ENCODE results near the gene PHC2. TPM values are rescaled to one million over a fixed set of nuclear protein-coding genes. Genes with fewer than 3 reads are reported as not detected.

PHC2 gene
- total RNA-seq, 1 donor, result 75.6 TPM

DNA sequence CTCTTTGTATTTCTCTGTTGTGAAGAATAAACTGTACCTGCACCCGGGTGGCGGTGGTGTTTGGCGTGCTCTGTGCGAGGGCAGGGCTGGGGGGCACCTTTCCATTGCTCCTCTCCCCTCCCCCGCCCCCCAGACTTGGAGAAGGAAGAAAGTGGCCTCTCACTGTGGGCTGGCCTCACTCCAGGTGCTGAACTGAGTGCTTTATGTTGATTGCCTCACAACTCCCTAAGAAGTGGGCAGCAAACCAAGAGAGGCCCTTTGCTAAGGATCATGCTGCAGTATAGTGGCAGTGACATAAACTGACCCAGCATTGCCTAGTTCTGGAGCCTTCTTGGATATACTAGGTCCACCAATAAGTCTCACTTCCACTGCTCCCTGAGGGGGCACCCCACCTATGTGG is 130.2 kb downstream of the PHC2 start:
- no peak for TF ChIP-seq CTCF (IDR thresholded peaks at IDR 0.05; ENCODE audit: insufficient read depth, low read depth, low read length)
- H3K4me3 ChIP-seq (ENCODE audit: low read depth, low read length), result no peak overlapping the region
- peak; percentile 86 for DNase-seq (ENCODE audit: low read depth)

DNA sequence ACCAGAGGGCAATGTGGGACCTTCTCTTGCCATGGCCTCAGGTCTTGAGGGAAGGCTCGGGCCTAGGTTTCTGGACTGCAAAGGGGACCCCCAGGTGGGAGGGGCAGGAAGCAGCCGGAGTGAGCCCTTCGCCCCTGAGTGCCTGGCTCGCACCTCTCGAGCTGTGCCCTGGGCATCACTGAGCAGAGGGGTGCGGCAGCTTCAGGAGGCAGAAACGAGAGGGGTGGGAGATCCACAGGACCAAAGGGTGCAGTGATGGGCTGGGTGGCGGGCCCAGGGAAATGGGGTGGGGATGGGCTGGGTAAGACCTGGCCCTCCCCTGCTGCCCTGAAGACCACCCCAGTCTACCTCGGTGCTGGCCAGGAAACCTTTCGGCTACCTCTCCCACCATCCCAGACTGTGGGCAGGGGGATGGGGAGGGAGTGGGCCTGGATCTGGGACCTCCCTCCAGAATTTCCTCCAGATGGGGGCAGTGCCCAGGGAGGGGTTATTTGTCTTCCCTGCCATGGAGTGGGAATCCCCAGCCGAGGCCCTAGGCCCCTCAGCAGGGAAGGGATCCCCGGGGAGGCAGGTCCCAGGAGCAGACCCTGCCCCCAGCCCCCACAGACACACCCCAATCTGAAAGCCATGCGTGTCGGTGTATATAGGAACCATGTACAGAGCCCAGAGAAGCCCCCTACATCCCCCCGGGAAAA is 131.3 kb downstream of the PHC2 start:
- no peak for TF ChIP-seq CTCF (IDR thresholded peaks at IDR 0.05; ENCODE audit: insufficient read depth, low read depth, low read length)
- DNase-seq (ENCODE audit: low read depth), result no peak
- no peak overlapping the region for H3K4me3 ChIP-seq (ENCODE audit: low read depth, low read length)

DNA sequence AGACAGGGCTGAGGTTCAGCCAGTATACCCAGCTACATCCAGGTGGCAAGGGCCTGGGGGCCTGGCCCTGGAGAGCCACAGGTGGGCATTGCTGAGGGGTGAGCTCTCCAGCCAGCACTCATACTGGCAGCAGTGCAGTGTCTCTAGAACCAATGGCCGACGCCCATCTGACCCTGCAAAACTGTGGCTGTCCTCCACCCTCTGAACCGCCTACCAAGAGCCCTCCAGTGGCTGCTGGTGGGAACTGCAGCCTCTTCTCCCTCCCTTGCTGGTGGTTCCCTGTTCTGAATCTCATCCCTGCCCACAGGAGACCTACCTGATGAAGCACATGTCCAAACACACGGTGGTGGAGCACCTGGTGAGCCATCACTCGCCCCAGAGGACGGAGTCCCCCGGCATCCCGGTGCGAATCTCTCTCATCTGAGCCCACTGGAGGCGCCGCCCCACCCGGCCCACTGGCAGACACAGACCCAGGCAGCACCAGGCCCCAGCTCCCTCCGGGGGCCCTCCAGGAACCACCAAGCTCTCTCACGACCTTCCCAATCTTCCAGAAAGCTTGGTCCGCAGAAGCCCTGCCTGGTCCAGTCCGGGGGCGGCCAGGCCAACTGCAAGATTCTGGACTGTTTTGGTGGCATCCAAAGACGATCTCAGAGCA is 132.1 kb downstream of the PHC2 start:
- DNase-seq (ENCODE audit: low read depth), result peak; percentile 58
- TF ChIP-seq CTCF (IDR thresholded peaks at IDR 0.05; ENCODE audit: insufficient read depth, low read depth, low read length), result peak; percentile 95

GRCh38 chr1:33297911-33298622 is 132.8 kb downstream of the PHC2 start:
- H3K4me3 ChIP-seq (ENCODE audit: low read depth, low read length), result no peak overlapping the region
- no peak for TF ChIP-seq CTCF (IDR thresholded peaks at IDR 0.05; ENCODE audit: insufficient read depth, low read depth, low read length)
- no peak for DNase-seq (ENCODE audit: low read depth)

More for the DNA sequence above, 132.1 kb downstream of the PHC2 start:
- no peak overlapping the region for H3K4me3 ChIP-seq (ENCODE audit: low read depth, low read length)

DNA sequence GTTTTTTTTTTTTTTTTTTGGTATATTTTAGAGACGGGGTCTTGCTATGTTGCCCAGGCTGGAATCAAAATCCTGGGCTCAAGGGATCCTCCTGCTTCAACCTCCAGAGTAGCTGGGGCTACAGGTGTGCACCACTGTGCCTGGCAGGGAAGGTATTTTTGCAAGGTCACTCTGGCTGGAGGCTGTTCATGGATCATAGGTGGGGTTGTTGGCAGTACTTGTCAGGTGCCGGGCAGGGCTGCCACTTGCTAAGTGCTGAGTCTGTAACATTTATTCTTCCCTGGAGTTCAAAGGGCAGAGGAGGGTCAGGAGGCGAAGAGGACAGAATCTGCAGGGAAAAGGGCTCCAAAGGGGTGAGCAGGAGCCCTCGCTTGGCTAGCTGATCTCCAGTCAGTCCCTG is 134.1 kb downstream of the PHC2 start:
- H3K4me3 ChIP-seq (ENCODE audit: low read depth, low read length), result no peak overlapping the region
- DNase-seq (ENCODE audit: low read depth), result no peak
- TF ChIP-seq CTCF (IDR thresholded peaks at IDR 0.05; ENCODE audit: insufficient read depth, low read depth, low read length), result no peak

DNA sequence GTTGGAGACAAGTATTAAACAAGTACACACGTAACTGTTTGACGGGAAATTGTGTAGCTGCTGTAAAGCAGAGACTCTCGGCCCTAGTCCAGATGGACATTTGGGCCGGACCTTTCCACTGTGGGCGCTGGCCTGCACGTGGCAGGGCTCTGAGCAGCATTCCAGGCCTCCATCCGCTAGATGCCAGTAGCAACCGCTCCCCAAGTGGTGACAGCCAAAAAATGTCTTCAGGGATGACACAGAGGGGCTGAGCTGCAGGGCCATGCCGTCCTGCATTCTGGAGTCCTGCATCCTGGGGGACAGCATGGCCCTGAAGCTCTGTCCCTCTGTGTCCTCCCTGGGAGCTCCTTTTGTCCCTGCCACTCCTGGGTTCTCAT is 134.8 kb downstream of the PHC2 start:
- DNase-seq (ENCODE audit: low read depth), result no peak
- no peak for TF ChIP-seq CTCF (IDR thresholded peaks at IDR 0.05; ENCODE audit: insufficient read depth, low read depth, low read length)
- H3K4me3 ChIP-seq (ENCODE audit: low read depth, low read length), result no peak overlapping the region

All from fibroblast of villous mesenchyme (primary cell).